OCI-LY1 (cell line): ENCODE results near the gene IKZF1.

Source experiments
- EZH2 ChIP-seq: fragments of 200-600 bp; sonication (generic), shearing (Covaris generic); IDR thresholded peaks from 2 replicates; pipeline ENCODE4 v1.8.0; 2017; ENCODE audit warnings: borderline replicate concordance, mixed run types, mild to moderate bottlenecking, antibody characterized with exemption, low read length, moderate library complexity, mixed read lengths
- TF ChIP-seq, protein P1 (sequence below): fragments of 200-600 bp; sonication (generic), shearing (Covaris generic); IDR thresholded peaks from 2 replicates; pipeline ENCODE4 v1.5.1; 2017; ENCODE audit warnings: mild to moderate bottlenecking, antibody characterized with exemption, low read length, moderate library complexity, mixed read lengths

DNA sequence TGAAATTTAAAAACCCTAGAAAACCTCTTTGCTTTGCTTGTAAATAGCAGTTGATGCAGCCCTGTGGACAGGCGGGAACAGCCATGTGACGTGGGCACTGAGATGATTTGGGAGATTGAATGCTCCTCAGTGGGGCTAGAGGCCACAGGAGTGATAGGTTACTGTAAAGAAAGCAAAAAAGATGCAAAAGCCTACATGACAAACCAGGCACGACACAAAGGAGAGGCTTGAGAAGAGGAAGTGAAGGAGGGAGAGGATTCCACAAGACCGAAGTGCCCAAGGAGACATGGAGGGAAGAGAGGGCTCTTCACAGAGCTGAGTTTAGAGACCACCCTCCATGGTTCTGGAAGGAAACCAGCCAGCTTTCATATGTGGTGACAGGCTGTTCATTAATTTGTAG lies 25.7 kb downstream of the IKZF1 start:
- TF ChIP-seq, protein P1, sequence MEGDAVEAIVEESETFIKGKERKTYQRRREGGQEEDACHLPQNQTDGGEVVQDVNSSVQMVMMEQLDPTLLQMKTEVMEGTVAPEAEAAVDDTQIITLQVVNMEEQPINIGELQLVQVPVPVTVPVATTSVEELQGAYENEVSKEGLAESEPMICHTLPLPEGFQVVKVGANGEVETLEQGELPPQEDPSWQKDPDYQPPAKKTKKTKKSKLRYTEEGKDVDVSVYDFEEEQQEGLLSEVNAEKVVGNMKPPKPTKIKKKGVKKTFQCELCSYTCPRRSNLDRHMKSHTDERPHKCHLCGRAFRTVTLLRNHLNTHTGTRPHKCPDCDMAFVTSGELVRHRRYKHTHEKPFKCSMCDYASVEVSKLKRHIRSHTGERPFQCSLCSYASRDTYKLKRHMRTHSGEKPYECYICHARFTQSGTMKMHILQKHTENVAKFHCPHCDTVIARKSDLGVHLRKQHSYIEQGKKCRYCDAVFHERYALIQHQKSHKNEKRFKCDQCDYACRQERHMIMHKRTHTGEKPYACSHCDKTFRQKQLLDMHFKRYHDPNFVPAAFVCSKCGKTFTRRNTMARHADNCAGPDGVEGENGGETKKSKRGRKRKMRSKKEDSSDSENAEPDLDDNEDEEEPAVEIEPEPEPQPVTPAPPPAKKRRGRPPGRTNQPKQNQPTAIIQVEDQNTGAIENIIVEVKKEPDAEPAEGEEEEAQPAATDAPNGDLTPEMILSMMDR, result no peak
- no peak for TF ChIP-seq EZH2
